Right lobe of liver (tissue), 6 donors: ENCODE measurements around the gene RPS6KA5. TPM values are rescaled to one million over a fixed set of nuclear protein-coding genes. Genes with fewer than 3 reads are reported as not detected.

Experiments
- ATAC-seq, 4 donors: fragments of 200-7000 bp; cut with Tn5 transposase; one replicate each; pipeline ENCODE4 v1.9.1; 2020; ENCODE audit warnings: mild to moderate bottlenecking in 4 of 4, moderate library complexity in 4 of 4
- DNase-seq, 3 donors: peaks; one replicate each; pipeline ENCODE4 v3.0.0-alpha.2; 2020
- H3K27ac ChIP-seq, 3 donors: fragments of 200-600 bp; one replicate each; pipeline ENCODE4 v1.8.0; 2022
- H3K27me3 ChIP-seq, 2 donors: fragments of 200-600 bp; one replicate each; pipeline ENCODE4 v1.8.0; 2022
- H3K36me3 ChIP-seq, 4 donors: fragments of 200-600 bp; sonication (generic) in 1 of 4; one replicate each; pipeline versions ENCODE4 v1.5.1 to v1.8.0; 2017 to 2022; ENCODE audit warnings: control low read depth in 1 of 4
- H3K4me1 ChIP-seq, 4 donors: fragments of 200-600 bp; sonication (generic) in 1 of 4; one replicate each; pipeline versions ENCODE4 v1.5.1 to v1.8.0; 2017 to 2022; ENCODE audit warnings: control low read depth in 1 of 4
- H3K4me3 ChIP-seq, 3 donors: fragments of 200-600 bp; one replicate each; pipeline ENCODE4 v1.8.0; 2022
- H3K9me3 ChIP-seq, 4 donors: fragments of 200-600 bp; sonication (generic) in 1 of 4; one replicate each; pipeline versions ENCODE4 v1.5.1 to v1.8.0; 2017 to 2022; ENCODE audit warnings: control low read depth in 1 of 4
- POLR2A ChIP-seq: fragments of 450-650 bp; IDR thresholded peaks from one replicate; pipeline ENCODE4 v1.6.1; 2017; ENCODE audit warnings: antibody characterized with exemption, mild to moderate bottlenecking
- WGBS: methylation state at CpG from one replicate; pipeline ENCODE4 v1.1.6; 2018; ENCODE audit warnings: low coverage, low lambda C conversion rate; ENCODE audit not compliant: insufficient coverage; ENCODE audit errors: missing lambda C conversion rate; 5-methylcytosine and 5-hydroxymethylcytosine counted together
- intact Hi-C, 2 donors: fragments of 100-400 bp; cut with DNase I; formaldehyde crosslinking; loops; one replicate each; pipeline versions ENCODE4 v1.11.2 to v1.14.1; 2022
- total RNA-seq, 6 experiments: library from RNA; depleted of rRNA in 2 of 6; stranded (reverse); fragments of >200 nt in 2 of 6; fragmentation: NEBNext Ultra II Directional in 3 of 6; extraction: Animal tissue kit (Norgen Biotek cat#: 25700) in 3 of 6; gene quantifications; one replicate each; pipeline versions ENCODE4 v1.1.0 to v1.2.4, GENCODE V29; 2016 to 2023
- TF ChIP-seq, protein P1 (sequence below), 4 donors: fragments of 200-600 bp in 3 of 4; fragments of 450-650 bp in 1 of 4; IDR thresholded peaks; one replicate each; pipeline versions ENCODE4 v1.5.1 to v1.8.0; 2016 to 2022; ENCODE audit warnings: antibody characterized with exemption in 4 of 4, mild to moderate bottlenecking in 2 of 4
- donor health status: DM: no; HTN: yes; CAD: no.
- donor health status: DM: no; HTN: no; CAD: no.
- donor health status: DM: no; HTN: no; CAD: no.
- donor health status: DM: no; HTN: yes; CAD: no.
- donor health status: DM: no; HTN: yes; CAD: no.

The RPS6KA5 gene
- total RNA-seq, 6 experiments from 2014 or later: 0.31 to 3.5 (median 1.7) TPM

DNA sequence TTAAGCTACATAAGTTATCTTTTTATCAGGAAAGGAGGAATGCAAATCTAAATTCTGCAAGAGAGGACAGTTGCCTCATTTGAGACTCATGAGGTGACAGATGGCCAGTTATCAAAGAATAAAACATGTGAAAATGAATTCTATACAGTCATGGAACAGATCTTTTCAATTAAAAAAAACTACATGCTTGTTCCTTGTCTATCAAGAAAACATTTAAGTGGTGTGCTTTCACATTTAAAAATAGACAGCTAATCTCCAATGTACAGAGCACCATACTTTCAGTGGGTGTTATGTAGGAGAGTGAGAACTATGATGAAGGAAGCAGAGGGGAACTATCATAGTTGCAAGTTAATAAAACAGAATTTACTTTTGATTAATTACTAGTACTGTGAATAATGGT is 167.5 kb downstream of the RPS6KA5 start:
- intact Hi-C loops: no loop called here
- no peak for TF ChIP-seq POLR2A
- TF ChIP-seq, protein P1, sequence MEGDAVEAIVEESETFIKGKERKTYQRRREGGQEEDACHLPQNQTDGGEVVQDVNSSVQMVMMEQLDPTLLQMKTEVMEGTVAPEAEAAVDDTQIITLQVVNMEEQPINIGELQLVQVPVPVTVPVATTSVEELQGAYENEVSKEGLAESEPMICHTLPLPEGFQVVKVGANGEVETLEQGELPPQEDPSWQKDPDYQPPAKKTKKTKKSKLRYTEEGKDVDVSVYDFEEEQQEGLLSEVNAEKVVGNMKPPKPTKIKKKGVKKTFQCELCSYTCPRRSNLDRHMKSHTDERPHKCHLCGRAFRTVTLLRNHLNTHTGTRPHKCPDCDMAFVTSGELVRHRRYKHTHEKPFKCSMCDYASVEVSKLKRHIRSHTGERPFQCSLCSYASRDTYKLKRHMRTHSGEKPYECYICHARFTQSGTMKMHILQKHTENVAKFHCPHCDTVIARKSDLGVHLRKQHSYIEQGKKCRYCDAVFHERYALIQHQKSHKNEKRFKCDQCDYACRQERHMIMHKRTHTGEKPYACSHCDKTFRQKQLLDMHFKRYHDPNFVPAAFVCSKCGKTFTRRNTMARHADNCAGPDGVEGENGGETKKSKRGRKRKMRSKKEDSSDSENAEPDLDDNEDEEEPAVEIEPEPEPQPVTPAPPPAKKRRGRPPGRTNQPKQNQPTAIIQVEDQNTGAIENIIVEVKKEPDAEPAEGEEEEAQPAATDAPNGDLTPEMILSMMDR (IDR thresholded peaks at IDR 0.05): no peak

DNA sequence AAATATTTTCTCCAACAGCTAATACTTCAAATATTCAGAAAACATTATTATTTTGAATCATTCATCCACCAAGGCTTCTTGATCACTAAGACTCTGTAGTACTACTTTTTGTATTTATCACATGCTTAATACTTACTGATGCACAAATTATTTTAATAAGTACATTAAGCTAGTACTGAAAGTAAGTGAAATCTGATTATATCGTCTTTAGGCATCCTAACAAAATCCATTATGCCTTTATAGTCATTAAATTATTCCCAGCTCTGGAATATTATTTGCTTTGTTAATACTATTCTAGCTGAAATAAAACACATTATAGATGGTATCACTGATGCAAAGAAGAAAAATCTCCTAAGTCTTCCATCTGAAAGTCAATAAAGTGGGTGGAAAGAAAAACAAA is 169.1 kb downstream of the RPS6KA5 start:
- Histone ChIP-seq H3K4me3 (no peak overlapping the region), H3K36me3 (no peaks in the 10 kb centered on the region), H3K9me3 (no peaks in the 10 kb centered on the region), H3K4me1 (no peaks in the 10 kb centered on the region), H3K27ac (no peak overlapping the region), H3K27me3 (no peaks in the 10 kb centered on the region)
- 24% methylated on average over 1 of the region's 1 CpG for WGBS
- DNase-seq (no peak), ATAC-seq (no peak)
- intact Hi-C loops: no loop called here
- TF ChIP-seq POLR2A: no peak
- TF ChIP-seq, protein P1 (IDR thresholded peaks at IDR 0.05): no peak

More for the DNA sequence above, 167.5 kb downstream of the RPS6KA5 start:
- no peaks in the 10 kb centered on the region for H3K27me3 ChIP-seq
- no peaks in the 10 kb centered on the region for H3K9me3 ChIP-seq
- no peaks in the 10 kb centered on the region for H3K36me3 ChIP-seq
- no peak for ATAC-seq
- no peak overlapping the region for H3K27ac ChIP-seq
- H3K4me1 ChIP-seq: no peaks in the 10 kb centered on the region
- no peak for DNase-seq
- no peak overlapping the region for H3K4me3 ChIP-seq

DNA sequence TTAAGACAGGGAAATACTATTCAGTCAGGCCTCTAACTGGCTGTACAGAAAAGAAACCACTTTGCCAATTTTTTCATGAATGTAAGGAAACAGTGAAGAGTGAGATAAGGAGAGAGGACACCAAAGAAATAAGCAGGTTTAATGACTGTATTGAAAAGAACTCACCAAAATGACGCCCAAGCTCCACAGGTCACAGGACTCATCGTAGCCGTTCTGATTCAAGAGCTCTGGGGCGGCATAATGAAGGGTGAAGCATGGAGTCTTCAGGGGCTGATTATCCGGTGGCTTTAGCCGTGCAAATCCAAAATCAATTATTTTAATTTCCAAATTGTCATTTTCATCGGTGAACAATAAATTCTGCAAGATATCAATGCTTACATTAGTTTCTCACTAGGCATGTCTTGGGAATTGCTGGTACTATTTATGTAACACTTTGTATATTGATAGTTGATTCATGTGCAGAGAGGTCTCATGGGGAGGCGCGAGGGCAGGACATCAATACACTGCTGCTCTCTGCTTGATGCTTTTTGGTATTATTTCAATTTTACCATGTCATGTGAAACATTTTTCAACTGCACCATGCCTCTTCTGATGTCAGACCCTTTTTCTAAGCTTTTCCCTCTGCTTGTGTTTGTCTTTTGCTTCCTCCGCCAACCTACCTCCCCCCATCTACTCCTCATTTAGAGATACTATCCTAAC is 170.0 kb downstream of the RPS6KA5 start:
- Histone ChIP-seq H3K4me1 (no peaks in the 10 kb centered on the region), H3K36me3 (no peaks in the 10 kb centered on the region), H3K27ac (no peak overlapping the region), H3K4me3 (no peak overlapping the region), H3K9me3 (no peaks in the 10 kb centered on the region), H3K27me3 (no peaks in the 10 kb centered on the region)
- TF ChIP-seq, protein P1 (IDR thresholded peaks at IDR 0.05): no peak
- TF ChIP-seq POLR2A: no peak
- intact Hi-C loops: no loop called here
- ATAC-seq (no peak), DNase-seq (no peak)
- WGBS: 91% methylated on average over 10 of the region's 10 CpGs

DNA sequence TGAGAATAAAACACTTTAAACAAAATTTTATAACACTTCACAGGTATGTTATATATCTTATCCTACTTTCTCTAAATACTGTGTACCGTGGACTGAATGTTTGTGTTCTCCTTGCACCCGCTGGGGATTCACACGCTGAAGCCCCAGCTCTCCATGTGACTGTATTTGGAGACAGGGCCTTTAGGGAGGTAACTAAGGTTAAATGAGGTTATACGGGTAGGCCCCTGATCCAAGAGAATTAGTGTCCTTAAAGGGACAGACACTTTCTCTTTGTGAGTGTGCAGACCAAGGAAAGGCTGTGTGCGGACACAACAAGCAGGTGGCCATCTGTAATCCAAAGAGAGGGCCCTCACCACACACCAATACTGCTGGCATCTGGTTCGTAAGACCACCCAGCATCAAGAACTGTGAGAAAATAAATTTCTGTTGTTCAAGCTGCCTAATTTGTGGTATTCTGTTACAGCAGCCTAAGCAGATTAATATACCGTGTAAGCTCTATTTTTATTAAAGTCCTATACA is 174.1 kb downstream of the RPS6KA5 start:
- no peak for DNase-seq
- Histone ChIP-seq H3K4me3 (no peak overlapping the region), H3K9me3 (no peaks in the 10 kb centered on the region), H3K4me1 (no peaks in the 10 kb centered on the region), H3K36me3 (no peaks in the 10 kb centered on the region), H3K27ac (no peak overlapping the region), H3K27me3 (no peaks in the 10 kb centered on the region)
- WGBS: 93% methylated on average over 6 of the region's 7 CpGs
- ATAC-seq: no peak
- intact Hi-C loops: no loop called here
- no peak for TF ChIP-seq POLR2A
- TF ChIP-seq, protein P1 (IDR thresholded peaks at IDR 0.05): no peak
